OCI-LY3 (cell line): ENCODE results near the gene CDK17.

Experiments
- H2AFZ ChIP-seq: fragments of 200-600, 300-600 bp; shearing (Covaris generic); 2 replicates; pipeline ENCODE4 v1.6.0; 2014; ENCODE audit warnings: antibody characterized with exemption, low read depth, low read length
- H3K27ac ChIP-seq: fragments of 200-600, 300-600 bp; sonication (generic); 2 replicates; pipeline ENCODE4 v1.5.1; 2014; ENCODE audit warnings: mild to moderate bottlenecking, low read length, moderate library complexity, mixed read lengths
- H3K27me3 ChIP-seq: fragments of 200-600, 300-600 bp; sonication (generic); 2 replicates; pipeline ENCODE4 v1.6.1; 2014; ENCODE audit warnings: low read depth, low read length, mixed read lengths
- H3K36me3 ChIP-seq: fragments of 200-600, 300-600 bp; sonication (generic); replicated peaks from 2 replicates; pipeline ENCODE3; 2014; ENCODE audit warnings: low read depth, low read length, mixed read lengths
- H3K4me1 ChIP-seq: fragments of 300-600, 200-600 bp; sonication (generic); 2 replicates; pipeline ENCODE4 v1.6.1; 2014; ENCODE audit warnings: low read length, mixed read lengths
- H3K4me2 ChIP-seq: fragments of 200-600, 300-600 bp; sonication (generic); 2 replicates; pipeline ENCODE4 v1.6.1; 2014; ENCODE audit warnings: low read length, mixed read lengths
- H3K4me3 ChIP-seq: fragments of 300-600, 200-600 bp; sonication (generic); 2 replicates; pipeline ENCODE4 v1.5.1; 2014; ENCODE audit warnings: antibody characterized with exemption, mild to moderate bottlenecking, low read length, moderate library complexity
- H3K79me2 ChIP-seq: fragments of 300-600, 200-600 bp; shearing (Covaris generic); 2 replicates; pipeline ENCODE4 v1.6.1; 2014; ENCODE audit warnings: mild to moderate bottlenecking, low read length, mixed read lengths
- H3K9ac ChIP-seq: fragments of 300-600, 200-600 bp; shearing (Covaris generic); 2 replicates; pipeline ENCODE4 v1.6.0; 2014; ENCODE audit warnings: mild to moderate bottlenecking, low read length, moderate library complexity
- H3K9me3 ChIP-seq: fragments of 200-600, 300-600 bp; shearing (Covaris generic); 2 replicates; pipeline ENCODE4 v1.6.1; 2014; ENCODE audit warnings: low read length, mixed read lengths; ENCODE audit not compliant: insufficient read depth
- H4K20me1 ChIP-seq: fragments of 200-600, 300-600 bp; sonication (generic); 2 replicates; pipeline ENCODE4 v1.6.1; 2016; ENCODE audit warnings: low read length, mixed read lengths; ENCODE audit not compliant: insufficient read depth
- CTCF ChIP-seq: fragments of 200-600, 300-600 bp; sonication (generic); IDR thresholded peaks from 2 replicates; pipeline ENCODE4 v1.5.1; 2014; ENCODE audit warnings: antibody characterized with exemption, low read length, low read depth
- EZH2phosphoT487 ChIP-seq: fragments of 200-600 bp; shearing (Covaris generic); IDR thresholded peaks from 2 replicates; pipeline ENCODE4 v1.6.1; 2018; ENCODE audit warnings: antibody characterized with exemption, mixed run types, low read depth

Gene CDK17

GRCh38 chr12:96402061-96402460 is 1.8 kb upstream of the CDK17 start:
- Histone ChIP-seq H2AFZ (no peak overlapping the region; the same call in 1 of the 2 replicates), H3K27me3 (no peaks in the 10 kb centered on the region), H3K4me3 (no peak overlapping the region), H3K79me2 (peaks cover 26% of the 10 kb centered on the region), H3K4me2 (peak overlapping the region; percentile 97), H3K4me1 (peaks cover 34% of the 10 kb centered on the region), H3K27ac (no peak overlapping the region), H3K9me3 (no peaks in the 10 kb centered on the region), H3K9ac (no peak overlapping the region), H4K20me1 (peaks cover 18% of the 10 kb centered on the region), H3K36me3 (no peaks in the 10 kb centered on the region)
- TF ChIP-seq CTCF, result no peak
- no peak for TF ChIP-seq EZH2phosphoT487

- Histone ChIP-seq H3K4me1 (peaks cover 32% of the 10 kb centered on the region), H3K36me3 (no peaks in the 10 kb centered on the region), H3K4me3 (peak overlapping the region; percentile 95), H3K79me2 (peaks cover 33% of the 10 kb centered on the region), H3K27ac (peak overlapping the region; percentile 52), H4K20me1 (peaks cover 19% of the 10 kb centered on the region), H3K4me2 (peak overlapping the region; percentile 97), H3K9me3 (no peaks in the 10 kb centered on the region), H2AFZ (peak overlapping the region; percentile 100), H3K27me3 (no peaks in the 10 kb centered on the region), H3K9ac (peak overlapping the region; percentile 78)
- TF ChIP-seq CTCF (peak; percentile 57), EZH2phosphoT487 (no peak)
These were observed 1.0 kb upstream of the CDK17 start for GRCh38 chr12:96401076-96401871.

GRCh38 chr12:96400631-96401075 is 414 bp upstream of the CDK17 start:
- H3K4me3 ChIP-seq, result peak overlapping the region; percentile 95
- peaks cover 25% of the 10 kb centered on the region for H4K20me1 ChIP-seq
- H3K9ac ChIP-seq, result peak overlapping the region; percentile 78
- peak overlapping the region; percentile 52 for H3K27ac ChIP-seq
- H3K79me2 ChIP-seq, result peaks cover 40% of the 10 kb centered on the region
- no peaks in the 10 kb centered on the region for H3K27me3 ChIP-seq
- H3K4me2 ChIP-seq, result peak overlapping the region; percentile 97
- H3K9me3 ChIP-seq, result no peaks in the 10 kb centered on the region
- H3K36me3 ChIP-seq, result no peaks in the 10 kb centered on the region
- H3K4me1 ChIP-seq, result peaks cover 32% of the 10 kb centered on the region
- TF ChIP-seq EZH2phosphoT487 (no peak), CTCF (no peak)
- H2AFZ ChIP-seq, result peak overlapping the region; percentile 100

- Histone ChIP-seq H3K27ac (peak overlapping the region; percentile 87), H3K4me1 (peaks cover 27% of the 10 kb centered on the region), H3K4me2 (peak overlapping the region; percentile 99), H2AFZ (peak overlapping the region; percentile 88; the same call in 1 of the 2 replicates), H4K20me1 (peaks cover 30% of the 10 kb centered on the region), H3K36me3 (no peaks in the 10 kb centered on the region), H3K79me2 (peaks cover 50% of the 10 kb centered on the region), H3K9me3 (no peaks in the 10 kb centered on the region), H3K27me3 (no peaks in the 10 kb centered on the region), H3K9ac (peak overlapping the region; percentile 86), H3K4me3 (peak overlapping the region; percentile 95)
- TF ChIP-seq EZH2phosphoT487 (no peak), CTCF (peak; percentile 20; the same call in 1 of the 2 replicates)
These were observed 920 bp downstream of the CDK17 start for GRCh38 chr12:96399120-96399918.
